Heart right ventricle (tissue), 16 donors: ENCODE results near the gene PRKCQ. TPM values are rescaled to one million over a fixed set of nuclear protein-coding genes. Genes with fewer than 3 reads are reported as not detected.

Experiments used
- ATAC-seq, 8 donors: fragments of 200-7000 bp; cut with Tn5 transposase; one replicate each; pipeline ENCODE4 v1.9.1; 2020; ENCODE audit warnings: mild to moderate bottlenecking in 8 of 8, moderate library complexity in 8 of 8, moderate number of reproducible peaks in 1 of 8
- DNase-seq, 2 donors: peaks; one replicate each; pipeline ENCODE4 v3.0.0-alpha.2; 2020
- H3K27ac ChIP-seq, 10 donors: fragments of 200-600 bp; sonication (generic) in 2 of 10; one replicate each; pipeline versions ENCODE4 v1.5.0 to v1.8.0; 2020 to 2022; ENCODE audit warnings: mild to moderate bottlenecking in 3 of 10
- H3K27me3 ChIP-seq, 7 donors: fragments of 200-600 bp; one replicate each; pipeline ENCODE4 v1.8.0; 2021 to 2022; ENCODE audit warnings: mild to moderate bottlenecking in 2 of 7
- H3K36me3 ChIP-seq, 9 donors: fragments of 200-600 bp; sonication (generic) in 1 of 9; one replicate each; pipeline versions ENCODE4 v1.5.0 to v1.8.0; 2020 to 2022; ENCODE audit warnings: mild to moderate bottlenecking in 2 of 9
- H3K4me1 ChIP-seq, 9 donors: fragments of 200-600 bp; sonication (generic) in 1 of 9; one replicate each; pipeline versions ENCODE4 v1.5.0 to v1.8.0; 2020 to 2022; ENCODE audit warnings: mild to moderate bottlenecking in 4 of 9
- H3K4me3 ChIP-seq, 10 donors: fragments of 200-600 bp; sonication (generic) in 2 of 10; one replicate each; pipeline versions ENCODE4 v1.5.0 to v1.8.0; 2020 to 2022; ENCODE audit warnings: mild to moderate bottlenecking in 7 of 10, moderate library complexity in 2 of 10
- H3K9me3 ChIP-seq, 11 donors: fragments of 200-600 bp in 10 of 11; sonication (generic) in 2 of 11; one replicate each; pipeline versions ENCODE4 v1.5.0 to v1.8.0; 2013 to 2022; ENCODE audit warnings: mild to moderate bottlenecking in 2 of 11, control low read depth in 1 of 11, moderate library complexity in 1 of 11
- CTCF ChIP-seq, 9 donors: fragments of 200-600 bp; sonication (generic) in 2 of 9; IDR thresholded peaks; one replicate each; pipeline versions ENCODE4 v1.5.0 to v1.8.0; 2021 to 2022; ENCODE audit warnings: antibody characterized with exemption in 9 of 9, mild to moderate bottlenecking in 5 of 9, moderate library complexity in 1 of 9
- WGBS, 2 donors: extraction: QIAGEN DNeasy Blood & Tissue Kit; methylation state at CpG; one replicate each; pipeline ENCODE4 v1.1.7; 2013; ENCODE audit warnings: inconsistent platforms in 1 of 2; 5-methylcytosine and 5-hydroxymethylcytosine counted together
- intact Hi-C, 10 donors: fragments of 100-400 bp; cut with DNase I; formaldehyde crosslinking; loops; one replicate each; pipeline versions ENCODE4 v1.11.1 to v1.14.2; 2022
- polyA plus RNA-seq, 2 donors: library from polyadenylated mRNA; stranded (reverse); fragments of 200-250 nt; gene quantifications; one replicate each; pipeline ENCODE4 v1.2.3, GENCODE V29; 2013
- total RNA-seq, 10 donors: library from RNA; stranded (reverse); fragmentation: NEBNext Ultra II Directional in 3 of 10; extraction: Animal tissue kit (Norgen Biotek cat#: 25700) in 3 of 10; gene quantifications; one replicate each; pipeline versions ENCODE4 v1.2.1 to v1.2.4, GENCODE V29; 2021 to 2023
- donor health status: Arrhythmogenic right ventricular cardiomyopathy.
- donor health status: ischemic (EF 13 %, LVEDD 7.1; RV severe dilation, severe dysfunction).
- donor health status: healthy with polysubstance abuse.
- donor health status: DM: no; HTN: yes; CAD: no.
- donor health status: DM: no; HTN: no; CAD: no.
- donor health status: ischemic (EF 25% LVEDD 6.9; RV normal size, moderate dysfunction).
- donor health status: ischemic (EF 25% LVEDD 5.7; RV mildly dilated, moderate dysfunction).
- donor health status: healthy.
- donor health status: DM: yes; HTN: yes; CAD: no.
- donor health status: Ischemic cardiomyopathy.
- donor health status: ischemic (EF 35%, LVEDD 5.7; RV mildly dilated, moderate dysfunction).
- donor health status: nonischemic (EF 11% LVEDD 7.7; RV severe dilation, severe dysfunction).
- donor health status: DM: yes; HTN: yes; CAD: no.
- donor health status: PGD.
- donor health status: ischemic (EF 29% LVEDD 5.4; RV normal size, mild dysfunction).
- donor health status: nonischemic (EF 23%, LVEDD 6.1; RV moderate dilation, normal function).

The PRKCQ gene
- total and polyA plus RNA-seq, 12 donors: 0.04 to 2.0 (median 0.27) TPM; not detected in 2

- intact Hi-C loops: no loop called here
- no peak for DNase-seq
- H3K4me3 ChIP-seq: no peak overlapping the region
- no peaks in the 10 kb centered on the region for H3K36me3 ChIP-seq
- 90 to 91% methylated on average over 6 of the region's 6 CpGs for WGBS, 2 donors
- TF ChIP-seq CTCF (IDR thresholded peaks at IDR 0.05): no peak
- ATAC-seq: no peak
- H3K9me3 ChIP-seq: no peaks in the 10 kb centered on the region
- H3K27ac ChIP-seq: no peak overlapping the region
- peaks cover 0 to 30% (median 17%) of the 10 kb centered on the region in 7 donors for H3K27me3 ChIP-seq
- H3K4me1 ChIP-seq: no peaks in the 10 kb centered on the region
Measured at GRCh38 chr10:6522230-6522629, 57.8 kb downstream of the PRKCQ start.

GRCh38 chr10:6520138-6520537 is 59.9 kb downstream of the PRKCQ start:
- TF ChIP-seq CTCF (IDR thresholded peaks at IDR 0.05): no peak
- H3K27ac ChIP-seq: no peak overlapping the region
- H3K4me1 ChIP-seq: no peaks in the 10 kb centered on the region
- H3K36me3 ChIP-seq: no peaks in the 10 kb centered on the region
- H3K27me3 ChIP-seq: peaks cover 0 to 32% (median 12%) of the 10 kb centered on the region in 7 donors
- no peaks in the 10 kb centered on the region for H3K9me3 ChIP-seq
- no peak overlapping the region for H3K4me3 ChIP-seq
- intact Hi-C loops: no loop called here
- WGBS, 2 donors: 91 to 92% methylated on average over 10 of the region's 10 CpGs
- no peak for DNase-seq
- ATAC-seq: no peak

GRCh38 chr10:6518791-6519429 is 61.2 kb downstream of the PRKCQ start:
- no peak for TF ChIP-seq CTCF (IDR thresholded peaks at IDR 0.05)
- intact Hi-C loops: no loop called here
- Histone ChIP-seq H3K4me3 (no peak overlapping the region), H3K36me3 (no peaks in the 10 kb centered on the region), H3K4me1 (no peaks in the 10 kb centered on the region), H3K27me3 (peaks cover 0 to 32% (median 12%) of the 10 kb centered on the region in 7 donors), H3K9me3 (no peaks in the 10 kb centered on the region), H3K27ac (no peak overlapping the region)
- no peak for DNase-seq
- no peak for ATAC-seq
- 68 to 73% methylated on average over 5 of the region's 5 CpGs for WGBS, 2 donors

- Histone ChIP-seq H3K27ac (no peak overlapping the region), H3K4me3 (no peak overlapping the region), H3K9me3 (no peaks in the 10 kb centered on the region), H3K36me3 (no peaks in the 10 kb centered on the region), H3K4me1 (no peaks in the 10 kb centered on the region), H3K27me3 (peaks cover 0 to 29% (median 12%) of the 10 kb centered on the region in 7 donors)
- WGBS, 2 donors: 71 to 74% methylated on average over 5 of the region's 5 CpGs
- no peak for DNase-seq
- intact Hi-C loops: no loop called here
- no peak for TF ChIP-seq CTCF (IDR thresholded peaks at IDR 0.05)
- no peak for ATAC-seq
Measured at GRCh38 chr10:6516929-6517284, 63.2 kb downstream of the PRKCQ start.
